Amniotic stem cell (primary cell): Measurements from ENCODE around the gene CXADR.
"Not testable (repeated sequence)": the region's sequence is repeated elsewhere in the genome, so short reads cannot be mapped to it uniquely, and the experiment has no call there.

Source experiments
- DNase-seq: peaks from one replicate; lab custom pipeline; 2025; lab: John Stamatoyannopoulos, UW

CXADR gene

GRCh38 chr21:17502985-17503384 lies 9.9 kb upstream of the CXADR start:
- DNase-seq, result not testable (repeated sequence)

- no peak for DNase-seq
These were observed 5.9 kb upstream of the CXADR start for GRCh38 chr21:17506951-17507350.

GRCh38 chr21:17507591-17507990 lies 5.3 kb upstream of the CXADR start:
- DNase-seq, result no peak

GRCh38 chr21:17513214-17514123 lies 626 bp downstream of the CXADR start:
- no peak for DNase-seq

- no peak for DNase-seq
These were observed 1.4 kb downstream of the CXADR start for GRCh38 chr21:17514124-17514845.

- DNase-seq, result not testable (repeated sequence)
These were observed 4.2 kb downstream of the CXADR start for GRCh38 chr21:17517008-17517407.

GRCh38 chr21:17519208-17519738 lies 6.4 kb downstream of the CXADR start:
- DNase-seq, result no peak

- no peak for DNase-seq
These were observed 7.2 kb downstream of the CXADR start for GRCh38 chr21:17519965-17520609.

- DNase-seq, result no peak
These were observed 10.2 kb downstream of the CXADR start for GRCh38 chr21:17523007-17523451.

GRCh38 chr21:17523979-17524494 lies 11.2 kb downstream of the CXADR start:
- DNase-seq, result not testable (repeated sequence)

- DNase-seq, result no peak
These were observed 11.8 kb downstream of the CXADR start for GRCh38 chr21:17524635-17525034.

GRCh38 chr21:17526776-17527175 lies 13.9 kb downstream of the CXADR start:
- DNase-seq, result no peak

- no peak for DNase-seq
These were observed 14.4 kb downstream of the CXADR start for GRCh38 chr21:17527240-17527639.

- no peak for DNase-seq
These were observed 14.9 kb downstream of the CXADR start for GRCh38 chr21:17527711-17528110.

GRCh38 chr21:17529648-17530047 lies 16.8 kb downstream of the CXADR start:
- DNase-seq, result no peak

- no peak for DNase-seq
These were observed 19.4 kb downstream of the CXADR start for GRCh38 chr21:17532292-17532691.

- DNase-seq, result no peak
These were observed 23.5 kb downstream of the CXADR start for GRCh38 chr21:17536381-17536780.

GRCh38 chr21:17537299-17537698 lies 24.5 kb downstream of the CXADR start:
- DNase-seq, result no peak

- DNase-seq, result no peak
These were observed 25.7 kb downstream of the CXADR start for GRCh38 chr21:17538576-17538975.

- no peak for DNase-seq
These were observed 26.5 kb downstream of the CXADR start for GRCh38 chr21:17539323-17539722.

- DNase-seq, result no peak
These were observed 27.0 kb downstream of the CXADR start for GRCh38 chr21:17539743-17540341.

GRCh38 chr21:17540530-17540929 lies 27.7 kb downstream of the CXADR start:
- no peak for DNase-seq
